Head of caudate nucleus (tissue), 42 donors: ENCODE results near the gene KRTAP4-6.
"Not testable (repeated sequence)": the region's sequence is repeated elsewhere in the genome, so short reads cannot be mapped to it uniquely, and the experiment has no call there.

Experiments used
- DNase-seq, 42 donors: peaks; one replicate each; pipeline versions ENCODE4 v3.0.0 to v3.0.0-alpha.2; 2020 to 2021; ENCODE audit warnings: mixed read lengths in 7 of 42
- intact Hi-C: fragments of 100-400 bp; cut with DNase I; formaldehyde crosslinking; loops from one replicate; pipeline ENCODE4 v1.15.0; 2022

Gene KRTAP4-6

GRCh38 chr17:41148971-41149651, 8.8 kb upstream of the KRTAP4-6 start:
- intact Hi-C loops, DNase-seq: not testable (repeated sequence)

DNA sequence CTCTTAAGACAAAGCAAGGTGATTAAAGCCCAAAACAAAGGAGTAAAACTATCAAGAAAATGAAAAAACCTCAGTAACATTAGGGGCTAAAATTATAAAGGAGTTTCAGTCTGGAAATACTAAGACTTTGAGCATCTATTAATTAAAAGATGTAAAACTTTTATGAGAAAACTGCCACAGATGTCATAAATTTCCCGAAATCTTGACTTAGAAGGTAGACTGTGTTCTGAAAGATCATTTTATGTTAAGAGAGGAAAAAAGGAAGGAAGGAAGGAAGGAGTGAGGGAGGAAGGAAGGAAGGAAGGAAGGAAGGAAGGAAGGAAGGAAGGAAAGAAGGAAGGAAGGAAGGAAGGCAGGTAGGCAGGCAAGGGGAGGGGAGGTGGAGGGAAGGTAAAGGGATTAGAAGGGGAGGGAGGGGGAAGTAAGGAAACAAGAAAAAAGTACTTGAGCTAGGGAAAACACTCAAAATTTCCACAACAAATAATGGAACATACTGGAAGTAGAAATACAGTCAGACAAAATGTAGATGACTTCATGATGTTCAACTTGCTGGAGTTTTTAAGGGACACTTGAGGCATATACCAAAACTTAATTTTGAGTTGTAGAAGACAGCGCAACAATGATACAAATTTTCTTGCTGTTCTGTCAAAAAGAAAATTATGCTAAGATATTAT, 7.3 kb upstream of the KRTAP4-6 start:
- intact Hi-C loops, result no loop called here
- DNase-seq, result no peak

GRCh38 chr17:41145261-41145660, 4.9 kb upstream of the KRTAP4-6 start:
- intact Hi-C loops, result no loop called here
- no peak for DNase-seq

- intact Hi-C loops, result no loop called here
Measured at GRCh38 chr17:41144846-41145245, 4.5 kb upstream of the KRTAP4-6 start.

GRCh38 chr17:41141361-41141760, 1.0 kb upstream of the KRTAP4-6 start:
- no peak for DNase-seq
- intact Hi-C loops, result no loop called here

More at GRCh38 chr17:41144846-41145245, 4.5 kb upstream of the KRTAP4-6 start:
- DNase-seq, result no peak

DNA sequence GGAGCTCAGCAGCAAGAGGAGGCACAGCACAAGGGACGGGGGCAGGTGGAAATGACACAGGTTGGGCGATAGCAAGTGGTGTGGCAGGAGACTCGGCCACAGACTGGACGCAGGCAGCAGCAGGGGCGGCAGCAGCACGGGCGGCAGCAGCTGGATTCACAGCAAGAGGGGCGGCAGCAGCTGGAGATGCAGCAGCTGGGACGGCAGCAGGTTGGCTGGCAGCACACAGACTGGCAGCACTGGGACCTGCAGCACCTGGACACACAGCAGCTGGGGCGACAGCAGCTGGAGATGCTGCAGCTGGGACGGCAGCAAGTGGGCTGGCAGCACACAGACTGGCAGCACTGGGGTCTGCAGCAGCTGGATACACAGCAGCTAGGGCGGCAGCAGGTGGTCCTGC, 479 bp downstream of the KRTAP4-6 start:
- DNase-seq, intact Hi-C loops: not testable (repeated sequence)

DNA sequence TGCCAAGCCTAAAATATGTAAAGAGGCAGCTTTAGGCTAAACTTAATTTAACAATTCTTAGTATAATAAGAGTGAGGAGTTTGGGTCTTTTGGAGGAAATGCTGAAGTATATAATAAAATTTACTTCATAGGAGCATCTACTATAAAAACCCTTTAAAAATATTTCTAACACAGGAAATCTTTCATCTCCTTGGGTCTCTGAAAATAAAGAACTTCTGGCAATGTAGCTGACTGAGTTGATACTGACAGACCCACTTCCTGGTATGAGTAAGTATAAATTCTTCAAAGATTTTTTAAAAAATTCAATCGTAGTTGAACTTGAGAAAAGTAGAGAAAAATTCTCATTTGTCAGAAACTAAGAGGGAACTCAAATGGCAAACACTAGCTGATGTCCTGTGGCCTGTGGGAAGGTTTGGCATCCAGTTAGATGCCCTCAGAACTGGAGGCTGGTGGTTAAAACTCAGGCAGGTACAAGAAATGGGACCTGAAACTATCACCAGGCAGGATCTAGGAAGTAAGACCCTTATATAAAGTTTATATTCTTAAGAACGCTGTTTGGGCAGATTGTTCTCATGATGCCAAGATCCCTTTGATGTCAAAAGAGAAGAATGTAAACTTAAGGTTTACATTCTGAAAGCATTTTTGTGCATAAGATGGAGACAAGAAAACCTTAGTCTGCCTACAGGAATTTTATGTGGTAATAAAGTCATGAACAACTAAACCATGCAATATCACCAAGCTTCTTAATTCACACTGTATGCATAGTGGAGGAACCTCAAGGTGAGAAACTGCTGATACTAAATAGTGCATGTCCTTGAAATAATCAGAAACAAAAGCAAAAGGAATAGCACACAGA, 6.2 kb downstream of the KRTAP4-6 start:
- no peak for DNase-seq
- intact Hi-C loops, result no loop called here

GRCh38 chr17:41131979-41132378, 8.4 kb downstream of the KRTAP4-6 start:
- no peak for DNase-seq
- intact Hi-C loops, result no loop called here

- DNase-seq, result no peak
- intact Hi-C loops, result no loop called here
Measured at GRCh38 chr17:41127371-41127770, 13.0 kb downstream of the KRTAP4-6 start.

GRCh38 chr17:41126412-41126811, 13.9 kb downstream of the KRTAP4-6 start:
- intact Hi-C loops, result no loop called here
- DNase-seq, result no peak

GRCh38 chr17:41125064-41125463, 15.3 kb downstream of the KRTAP4-6 start:
- DNase-seq, result no peak
- intact Hi-C loops, result no loop called here

GRCh38 chr17:41123991-41124371, 16.4 kb downstream of the KRTAP4-6 start, which contains the start of gene KRTAP4-12:
Gene KRTAP4-12, minus strand, starts transcription at chr17:41124182. Its CDS starts 60 bp downstream, at chr17:41124122.
- DNase-seq, intact Hi-C loops: not testable (repeated sequence)

DNA sequence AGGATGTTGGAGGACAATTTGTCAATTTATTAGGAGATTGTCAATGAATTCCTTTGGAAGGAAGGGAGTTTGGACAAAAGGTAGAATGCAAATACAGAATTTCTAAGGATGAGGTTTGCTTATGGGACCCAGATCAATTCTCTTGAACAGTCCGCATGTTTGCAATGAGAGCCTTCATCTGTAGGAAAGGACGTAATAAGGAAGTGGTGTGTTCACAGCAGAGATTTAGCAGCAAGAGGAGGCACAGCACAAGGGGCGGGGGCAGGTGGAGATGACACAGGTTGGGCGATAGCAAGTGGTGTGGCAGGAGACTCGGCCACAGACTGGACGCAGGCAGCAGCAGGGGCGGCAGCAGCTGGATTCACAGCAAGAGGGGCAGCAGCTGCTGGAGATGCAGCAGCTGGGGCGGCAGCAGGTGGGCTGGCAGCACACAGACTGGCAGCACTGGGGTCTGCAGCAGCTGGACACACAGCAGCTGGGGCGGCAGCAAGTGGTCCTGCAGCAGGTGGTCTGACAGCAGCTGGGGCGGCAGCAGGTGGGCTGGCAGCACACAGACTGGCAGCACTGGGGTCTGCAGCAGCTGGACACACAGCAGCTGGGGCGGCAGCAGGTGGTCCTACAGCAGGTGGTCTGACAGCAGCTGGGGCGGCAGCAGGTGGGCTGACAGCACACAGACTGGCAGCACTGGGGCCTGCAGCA, 16.9 kb downstream of the KRTAP4-6 start:
- DNase-seq, intact Hi-C loops: not testable (repeated sequence)

- no peak for DNase-seq
- intact Hi-C loops, result no loop called here
Measured at GRCh38 chr17:41121742-41122141, 18.6 kb downstream of the KRTAP4-6 start.

DNA sequence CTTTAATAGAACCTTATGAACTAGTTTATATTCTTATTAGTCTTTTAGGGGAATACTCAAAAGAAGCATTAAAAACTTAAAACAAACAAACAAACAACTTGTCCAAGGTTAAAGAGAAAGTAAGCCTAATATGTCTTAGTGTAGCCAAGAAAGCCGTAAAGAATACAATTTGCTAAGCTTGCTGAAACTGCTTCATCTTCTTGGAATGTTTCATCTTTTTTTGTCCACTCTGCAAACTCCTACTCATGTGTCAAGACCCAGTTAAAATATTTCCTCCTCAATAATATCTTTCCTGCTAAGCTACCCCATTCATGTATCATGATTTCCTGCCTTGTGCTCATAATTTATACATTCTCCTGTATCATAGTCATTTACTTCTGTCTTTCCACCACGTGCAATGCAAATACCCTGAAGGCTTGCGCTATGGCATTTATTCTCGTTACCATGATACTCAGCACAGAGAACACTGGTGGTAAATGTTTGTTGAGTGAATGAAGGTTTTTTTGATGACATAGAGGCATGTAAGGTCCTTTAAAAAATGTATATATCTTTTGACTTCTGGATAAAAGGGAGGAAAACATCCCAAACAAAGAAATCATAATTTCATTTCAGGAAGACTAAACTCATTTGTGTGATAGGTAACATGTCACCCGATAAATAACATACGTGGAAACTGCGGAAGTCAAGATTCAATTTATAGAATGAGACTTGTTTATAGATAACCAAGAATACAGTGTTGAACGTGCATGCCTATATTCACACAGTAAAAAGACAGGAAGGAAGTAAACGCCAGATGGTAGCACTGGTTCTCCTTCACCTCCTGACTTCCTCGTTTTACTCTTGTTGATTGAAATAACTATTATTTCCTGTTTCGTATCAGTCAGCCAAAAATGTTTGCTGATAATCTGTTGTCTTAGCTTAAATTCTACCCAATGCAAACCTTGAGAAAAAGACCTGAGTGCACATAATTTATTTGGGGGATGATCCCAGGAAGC, 20.4 kb downstream of the KRTAP4-6 start:
- DNase-seq, intact Hi-C loops: not testable (repeated sequence)

- DNase-seq, result no peak
- intact Hi-C loops, result no loop called here
Measured at GRCh38 chr17:41118721-41119120, 21.6 kb downstream of the KRTAP4-6 start.

- intact Hi-C loops, DNase-seq: not testable (repeated sequence)
Measured at GRCh38 chr17:41117846-41118386, 22.4 kb downstream of the KRTAP4-6 start, which contains the start of gene KRTAP4-11. Gene KRTAP4-11, minus strand, starts transcription at chr17:41118373. Its CDS starts 58 bp downstream, at chr17:41118315.

DNA sequence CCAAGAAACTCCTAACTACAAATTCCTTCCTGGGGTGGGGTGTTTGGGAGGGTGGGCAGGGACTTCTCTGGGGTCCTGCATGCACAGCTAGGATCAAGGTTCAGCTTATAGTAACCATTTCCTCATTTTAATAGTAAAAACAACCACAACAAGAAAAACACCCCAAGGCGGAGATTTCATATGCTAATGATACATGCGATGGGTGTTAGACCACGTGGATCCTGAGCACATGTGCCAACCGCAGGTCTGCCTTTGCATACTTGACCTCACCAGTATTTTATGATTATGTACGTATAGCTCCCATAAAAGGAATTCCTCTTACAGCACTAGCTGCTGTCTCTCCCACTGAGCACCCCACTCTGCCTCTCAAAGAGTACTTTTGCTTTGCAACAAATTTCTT, 24.0 kb downstream of the KRTAP4-6 start:
- intact Hi-C loops, result no loop called here
- no peak for DNase-seq
